Liver (tissue), 3 donors: ENCODE measurements around the gene CHST13.

Source experiments
- ATF3 ChIP-seq: IDR thresholded peaks from 2 replicates; pipeline ENCODE4 v1.6.1; 2016; ENCODE audit warnings: antibody characterized with exemption
- CTCF ChIP-seq: fragments of 150-350 bp; IDR thresholded peaks from 2 replicates; pipeline ENCODE4 v1.5.1; 2017; ENCODE audit warnings: improper control_type of control experiment, low read depth, low read length; ENCODE audit not compliant: missing input control
- GABPA ChIP-seq, 2 donors: IDR thresholded peaks in 1 of 2; conservative IDR thresholded peaks in 1 of 2; 2 replicates each; pipeline ENCODE4 v1.6.1; 2016; ENCODE audit warnings: antibody characterized with exemption in 2 of 2, mild to moderate bottlenecking in 1 of 2, moderate library complexity in 1 of 2
- MAX ChIP-seq: IDR thresholded peaks from 2 replicates; pipeline ENCODE4 v1.6.1; 2016; ENCODE audit warnings: antibody characterized with exemption
- RAD21 ChIP-seq, 2 donors: IDR thresholded peaks; 2 replicates each; pipeline ENCODE4 v1.6.1; 2016; ENCODE audit warnings: antibody characterized with exemption in 2 of 2, mild to moderate bottlenecking in 2 of 2
- REST ChIP-seq: IDR thresholded peaks from 2 replicates; pipeline ENCODE4 v1.6.1; 2016; ENCODE audit warnings: antibody characterized with exemption, mild to moderate bottlenecking
- SP1 ChIP-seq: IDR thresholded peaks from 2 replicates; pipeline ENCODE4 v1.6.1; 2018; ENCODE audit warnings: antibody characterized with exemption, mild to moderate bottlenecking
- TAF1 ChIP-seq: conservative IDR thresholded peaks from 2 replicates; pipeline ENCODE4 v1.6.1; 2016; ENCODE audit warnings: antibody characterized with exemption, mild to moderate bottlenecking
- YY1 ChIP-seq: IDR thresholded peaks from 2 replicates; pipeline ENCODE4 v1.6.1; 2016; ENCODE audit warnings: antibody characterized with exemption, mild to moderate bottlenecking
- ZBTB33 ChIP-seq: IDR thresholded peaks from 2 replicates; pipeline ENCODE4 v1.6.1; 2016; ENCODE audit warnings: antibody characterized with exemption
- donor health status: healthy.
- donor health status: healthy.

GRCh38 chr3:126528419-126528799 lies 4.5 kb downstream of the CHST13 start:
- peak; percentile 2 for TF ChIP-seq CTCF
- TF ChIP-seq GABPA (IDR thresholded peaks at IDR 0.05 in 1 of 2, conservative IDR thresholded peaks at IDR 0.05 in 1 of 2): no peak
- TF ChIP-seq ATF3: no peak
- no peak for TF ChIP-seq ZBTB33
- no peak for TF ChIP-seq TAF1
- no peak for TF ChIP-seq RAD21 (IDR thresholded peaks at IDR 0.05)
- TF ChIP-seq YY1: no peak
- no peak for TF ChIP-seq MAX
- TF ChIP-seq REST: no peak
- TF ChIP-seq SP1: no peak
